HCT116 (cell line): ENCODE measurements around the gene PROKR2. TPM values are rescaled to one million over a fixed set of nuclear protein-coding genes. Genes with fewer than 3 reads are reported as not detected.

Source experiments
- ATAC-seq: fragments of 200-7000 bp; cut with Tn5 transposase; 2 replicates; pipeline ENCODE4 v1.9.1; 2020; ENCODE audit warnings: mild to moderate bottlenecking, moderate library complexity
- BruUV-seq: library from RNA; stranded (reverse); fragments of 400-500 nt; replicated peaks from 2 replicates; lab custom pipeline; 2021; lab: Mats Ljungman, UMichigan
- CTCF ChIA-PET: fragments of 300-600 bp; sonication (Branson Sonifier 250); formaldehyde crosslinking; loops from one replicate; lab custom pipeline; 2021; ENCODE audit warnings: antibody characterized with exemption; lab: Charles Lee
- POLR2A ChIA-PET: fragments of 300-600, 350-600 bp; sonication (Branson Sonifier 250); formaldehyde crosslinking; loops from one replicate; lab custom pipeline; 2021; ENCODE audit warnings: antibody characterized with exemption; lab: Charles Lee
- RAD21 ChIA-PET, 2 experiments: fragments of 300-600 bp; sonication (Branson Sonifier 250); formaldehyde crosslinking; loops; one replicate each; lab custom pipeline; 2023; ENCODE audit warnings: low total read pairs in 2 of 2; ENCODE audit not compliant: uncharacterized antibody in 2 of 2, unreplicated experiment in 2 of 2, low non-redundant PET in 1 of 2; lab: Charles Lee
- DNase-seq: peaks from one replicate; pipeline ENCODE4 v3.0.0-alpha.2; 2010; ENCODE audit warnings: low read depth, low spot score
- H2AFZ ChIP-seq: fragments of 200-600 bp; shearing (Covaris generic), sonication (generic); 2 replicates; pipeline ENCODE4 v1.6.1; 2017; ENCODE audit warnings: low read depth, mixed run types, mixed read lengths, antibody characterized with exemption, low read length; ENCODE audit not compliant: poor library complexity, severe bottlenecking
- H3K27ac ChIP-seq: 2 replicates; pipeline ENCODE4 v1.5.1; 2012; ENCODE audit warnings: low read depth, low read length
- H3K27me3 ChIP-seq: fragments of 200-600 bp; sonication (generic); 2 replicates; pipeline ENCODE4 v1.6.1; 2016; ENCODE audit warnings: mixed run types, low read length, mixed read lengths; ENCODE audit not compliant: insufficient read depth
- H3K36me3 ChIP-seq, 2 experiments: fragments of 200-500 bp in 1 of 2; fragments of 200-600 bp in 1 of 2; sonication (Bioruptor generic) in 1 of 2; sonication (generic) in 1 of 2; 2 replicates each; pipeline versions ENCODE4 v1.5.1 to v1.6.1; 2014 to 2016; ENCODE audit warnings: low read length in 2 of 2, inconsistent platforms in 1 of 2, mixed read lengths in 1 of 2, mixed run types in 1 of 2; ENCODE audit not compliant: insufficient read depth in 2 of 2, control insufficient read depth in 1 of 2
- H3K4me1 ChIP-seq, 2 experiments: fragments of 200-600 bp in 1 of 2; sonication (generic) in 1 of 2; 2 replicates each; pipeline versions ENCODE4 v1.5.1 to v1.6.1; 2012 to 2017; ENCODE audit warnings: low read length in 2 of 2, inconsistent platforms in 1 of 2, mild to moderate bottlenecking in 1 of 2, mixed read lengths in 1 of 2, mixed run types in 1 of 2, moderate library complexity in 1 of 2; ENCODE audit not compliant: insufficient read depth in 2 of 2, control insufficient read depth in 1 of 2
- H3K4me2 ChIP-seq: fragments of 200-600 bp; sonication (generic); 2 replicates; pipeline ENCODE4 v1.6.1; 2017; ENCODE audit warnings: mixed run types, low read length, mixed read lengths
- H3K4me3 ChIP-seq, 2 experiments: fragments of 200-600 bp in 1 of 2; sonication (generic) in 1 of 2; replicated peaks in 1 of 2; 2 replicates each; pipeline ENCODE4 v1.5.1; 2011 to 2016; ENCODE audit warnings: low read length in 2 of 2, control low read depth in 1 of 2, low read depth in 1 of 2, mild to moderate bottlenecking in 1 of 2, mixed read lengths in 1 of 2, mixed run types in 1 of 2
- H3K79me2 ChIP-seq: fragments of 200-600 bp; sonication (generic); 2 replicates; pipeline ENCODE4 v1.6.1; 2017; ENCODE audit warnings: mild to moderate bottlenecking, mixed run types, low read length, moderate library complexity, mixed read lengths; ENCODE audit not compliant: insufficient read depth
- H3K9ac ChIP-seq: fragments of 200-600 bp; sonication (generic); 2 replicates; pipeline ENCODE4 v1.6.1; 2016; ENCODE audit warnings: low read length, mixed read lengths
- H3K9me2 ChIP-seq: fragments of 200-600 bp; sonication (generic), shearing (Covaris generic); 2 replicates; pipeline ENCODE4 v1.6.1; 2017; ENCODE audit warnings: mixed run types, mild to moderate bottlenecking, moderate library complexity; ENCODE audit not compliant: insufficient read depth
- H3K9me3 ChIP-seq, 2 experiments: fragments of 200-500 bp in 1 of 2; fragments of 200-600 bp in 1 of 2; sonication (Bioruptor generic) in 1 of 2; sonication (generic) in 1 of 2; 2 replicates each; pipeline ENCODE4 v1.6.1; 2014 to 2017; ENCODE audit warnings: low read length in 2 of 2, mixed read lengths in 2 of 2, inconsistent platforms in 1 of 2, low read depth in 1 of 2, mild to moderate bottlenecking in 1 of 2, mixed run types in 1 of 2, moderate library complexity in 1 of 2; ENCODE audit not compliant: control insufficient read depth in 1 of 2, insufficient read depth in 1 of 2
- H4K20me1 ChIP-seq: fragments of 200-600 bp; sonication (generic), shearing (Covaris generic); 2 replicates; pipeline ENCODE4 v1.6.1; 2017; ENCODE audit warnings: mixed run types, mild to moderate bottlenecking, moderate library complexity; ENCODE audit not compliant: insufficient read depth
- CBX3 ChIP-seq: IDR thresholded peaks from 2 replicates; pipeline ENCODE4 v1.6.1; 2012; ENCODE audit warnings: low read depth
- CEBPB ChIP-seq: IDR thresholded peaks from 2 replicates; pipeline ENCODE4 v1.6.1; 2012; ENCODE audit warnings: low read depth
- ELF1 ChIP-seq: IDR thresholded peaks from 2 replicates; pipeline ENCODE4 v1.6.1; 2012; ENCODE audit warnings: low read depth, borderline replicate concordance
- EZH2phosphoT487 ChIP-seq: fragments of 200-600 bp; IDR thresholded peaks from 2 replicates; pipeline ENCODE4 v1.6.1; 2018; ENCODE audit warnings: antibody characterized with exemption, borderline replicate concordance
- FOSL1 ChIP-seq: IDR thresholded peaks from 2 replicates; pipeline ENCODE4 v1.6.1; 2012; ENCODE audit warnings: low read depth
- JUND ChIP-seq: IDR thresholded peaks from 2 replicates; pipeline ENCODE4 v1.6.1; 2012
- RAD21 ChIP-seq: IDR thresholded peaks from 2 replicates; pipeline ENCODE4 v1.6.1; 2012; ENCODE audit warnings: low read depth, mild to moderate bottlenecking
- TCF7L2 ChIP-seq: IDR thresholded peaks from 2 replicates; pipeline ENCODE4 v1.7.0; 2011; ENCODE audit warnings: borderline replicate concordance, inconsistent platforms; ENCODE audit not compliant: insufficient read depth, insufficient read length; ENCODE audit errors: extremely low read depth
- ZFX ChIP-seq: fragments of 450-650 bp; IDR thresholded peaks from 2 replicates; pipeline ENCODE4 v1.6.1; 2017
- ZNF274 ChIP-seq: fragments of 200-500 bp; sonication (Bioruptor generic); IDR thresholded peaks from 2 replicates; pipeline ENCODE4 v1.6.1; 2014; ENCODE audit warnings: mild to moderate bottlenecking, low read depth, low read length, inconsistent platforms
- intact Hi-C: fragments of 100-400 bp; cut with micrococcal nuclease; formaldehyde crosslinking; loops from 2 replicates; pipeline ENCODE4 v1.10.0; 2022
- total RNA-seq: library from RNA; stranded (reverse); gene quantifications from one replicate; pipeline ENCODE4 v1.2.1, GENCODE V29; 2021; ENCODE audit not compliant: unreplicated experiment
- TF ChIP-seq, protein P1 (sequence below): IDR thresholded peaks from 2 replicates; pipeline ENCODE4 v1.6.1; 2011; ENCODE audit warnings: mild to moderate bottlenecking, low read length, moderate library complexity; ENCODE audit not compliant: insufficient replicate concordance; ENCODE audit errors: extremely low read depth
- TF ChIP-seq, protein P2 (sequence below): IDR thresholded peaks from 2 replicates; pipeline ENCODE4 v1.6.1; 2012

The PROKR2 gene
- total RNA-seq, 1 experiment from 2014 or later = not detected

DNA sequence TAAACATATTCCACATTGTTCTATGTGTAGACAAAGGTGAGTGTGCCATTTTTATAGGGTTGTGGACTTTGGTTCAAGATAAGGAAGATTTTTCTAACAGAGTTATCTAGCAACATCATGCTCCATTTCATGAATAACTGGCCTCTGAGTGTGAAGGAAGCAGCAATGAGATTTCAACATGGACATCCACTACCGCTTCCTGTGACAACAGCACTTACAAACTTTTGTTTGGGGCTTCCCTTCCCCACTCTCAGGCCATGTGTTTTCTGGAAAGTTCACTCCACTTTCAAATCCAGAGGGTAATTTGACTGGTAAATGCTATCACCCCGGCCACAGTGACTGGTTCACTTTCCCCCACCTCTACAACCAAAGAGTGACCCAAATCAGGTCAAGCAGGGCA is 38.1 kb upstream of the PROKR2 start:
- TF ChIP-seq ZFX = no peak
- TF ChIP-seq, protein P1, sequence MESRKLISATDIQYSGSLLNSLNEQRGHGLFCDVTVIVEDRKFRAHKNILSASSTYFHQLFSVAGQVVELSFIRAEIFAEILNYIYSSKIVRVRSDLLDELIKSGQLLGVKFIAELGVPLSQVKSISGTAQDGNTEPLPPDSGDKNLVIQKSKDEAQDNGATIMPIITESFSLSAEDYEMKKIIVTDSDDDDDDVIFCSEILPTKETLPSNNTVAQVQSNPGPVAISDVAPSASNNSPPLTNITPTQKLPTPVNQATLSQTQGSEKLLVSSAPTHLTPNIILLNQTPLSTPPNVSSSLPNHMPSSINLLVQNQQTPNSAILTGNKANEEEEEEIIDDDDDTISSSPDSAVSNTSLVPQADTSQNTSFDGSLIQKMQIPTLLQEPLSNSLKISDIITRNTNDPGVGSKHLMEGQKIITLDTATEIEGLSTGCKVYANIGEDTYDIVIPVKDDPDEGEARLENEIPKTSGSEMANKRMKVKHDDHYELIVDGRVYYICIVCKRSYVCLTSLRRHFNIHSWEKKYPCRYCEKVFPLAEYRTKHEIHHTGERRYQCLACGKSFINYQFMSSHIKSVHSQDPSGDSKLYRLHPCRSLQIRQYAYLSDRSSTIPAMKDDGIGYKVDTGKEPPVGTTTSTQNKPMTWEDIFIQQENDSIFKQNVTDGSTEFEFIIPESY = no peak
- no peak for TF ChIP-seq CBX3
- TF ChIP-seq TCF7L2 = no peak
- POLR2A ChIA-PET = no interaction called here
- no peak overlapping the region for H3K4me2 ChIP-seq
- no peaks in the 10 kb centered on the region for H3K36me3 ChIP-seq
- ATAC-seq = no peak
- BruUV-seq = no TSS peak
- H3K27me3 ChIP-seq = no peaks in the 10 kb centered on the region
- H3K9ac ChIP-seq = no peak overlapping the region
- H3K9me2 ChIP-seq = no peaks in the 10 kb centered on the region
- H3K79me2 ChIP-seq = no peaks in the 10 kb centered on the region
- H4K20me1 ChIP-seq = no peaks in the 10 kb centered on the region
- peak overlapping the region; percentile 14 for H2AFZ ChIP-seq
- intact Hi-C loops = no loop called here
- RAD21 ChIA-PET = no interaction called here
- no peak overlapping the region for H3K4me3 ChIP-seq
- H3K4me1 ChIP-seq = peaks cover 5 to 21% of the 10 kb centered on the region in 2 experiments
- CTCF ChIA-PET = no interaction called here
- DNase-seq = no peak
- H3K27ac ChIP-seq = no peak overlapping the region
- H3K9me3 ChIP-seq = no peaks in the 10 kb centered on the region

DNA sequence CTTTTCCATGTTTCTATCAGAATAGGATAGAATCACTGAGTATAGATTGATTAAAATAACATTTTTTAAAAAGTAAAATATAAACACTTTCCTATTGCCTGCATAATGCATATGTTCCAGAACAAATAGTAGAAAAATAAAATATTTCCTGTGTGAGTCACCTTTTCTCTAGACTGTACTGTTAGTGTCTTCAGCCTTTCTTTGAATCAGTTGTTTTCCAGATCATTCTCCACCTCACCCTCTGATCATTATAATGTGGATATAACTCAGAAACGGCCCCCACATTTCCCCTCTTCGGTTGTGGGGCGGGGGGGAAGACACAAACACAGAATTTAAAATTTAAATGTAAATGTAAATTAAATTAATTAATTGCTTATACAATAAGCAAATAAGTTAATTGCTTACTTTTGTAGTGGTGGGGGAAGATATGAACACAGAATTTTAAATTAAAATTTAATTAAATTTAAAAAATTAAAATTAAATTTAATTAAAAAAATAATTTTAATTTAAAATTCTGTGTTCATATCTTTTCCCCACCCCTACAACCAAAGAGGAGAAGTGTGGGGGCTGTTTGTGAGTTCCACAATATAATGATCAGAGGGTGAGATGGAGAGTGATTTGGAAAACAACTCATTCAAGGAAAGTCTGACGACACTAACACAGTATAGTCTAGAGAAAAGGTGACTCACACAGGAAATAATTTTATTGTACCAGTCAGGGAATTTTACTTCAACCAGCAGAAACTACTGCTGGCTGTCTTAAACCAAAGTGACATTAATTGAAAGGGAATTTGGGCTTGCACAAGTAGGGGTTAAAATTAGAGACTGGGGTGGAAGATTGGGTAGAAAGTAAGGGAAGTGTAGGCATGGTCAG is 37.1 kb upstream of the PROKR2 start:
- intact Hi-C loops = no loop called here
- ATAC-seq (peak; percentile 81), DNase-seq (peak; percentile 40)
- H3K79me2 ChIP-seq = no peaks in the 10 kb centered on the region
- ChIA-PET POLR2A (no interaction called here), CTCF (no interaction called here), RAD21 (no interaction called here)
- peak overlapping the region; percentile 79 for H2AFZ ChIP-seq
- H3K4me3 ChIP-seq = no peak overlapping the region
- H3K27ac ChIP-seq = peak overlapping the region; percentile 5; the same call in 1 of the 2 replicates
- no peaks in the 10 kb centered on the region for H3K36me3 ChIP-seq
- peak overlapping the region; percentile 44 for H3K4me2 ChIP-seq
- no peaks in the 10 kb centered on the region for H4K20me1 ChIP-seq
- H3K9ac ChIP-seq = no peak overlapping the region
- no TSS peak for BruUV-seq
- no peaks in the 10 kb centered on the region for H3K9me2 ChIP-seq
- peaks cover 5 to 21% of the 10 kb centered on the region in 2 experiments for H3K4me1 ChIP-seq
- H3K27me3 ChIP-seq = no peaks in the 10 kb centered on the region
- H3K9me3 ChIP-seq = no peaks in the 10 kb centered on the region
- TF ChIP-seq JUND (peak; percentile 78), EZH2phosphoT487 (no peak), ZNF274 (no peak), CEBPB (peak; percentile 55; the same call in 1 of the 2 replicates), ELF1 (no peak), TCF7L2 (no peak), FOSL1 (peak; percentile 83), RAD21 (no peak)
- TF ChIP-seq, protein P2, sequence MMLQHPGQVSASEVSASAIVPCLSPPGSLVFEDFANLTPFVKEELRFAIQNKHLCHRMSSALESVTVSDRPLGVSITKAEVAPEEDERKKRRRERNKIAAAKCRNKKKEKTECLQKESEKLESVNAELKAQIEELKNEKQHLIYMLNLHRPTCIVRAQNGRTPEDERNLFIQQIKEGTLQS = no peak
- TF ChIP-seq, protein P1 = no peak
